Inflammatory macrophage (primary cell): ENCODE data around the gene MMRN1.

Experiments
- DNase-seq, 2 donors: peaks; one replicate each; pipeline ENCODE4 v3.0.0-alpha.2; 2020 to 2022

Gene MMRN1

DNA sequence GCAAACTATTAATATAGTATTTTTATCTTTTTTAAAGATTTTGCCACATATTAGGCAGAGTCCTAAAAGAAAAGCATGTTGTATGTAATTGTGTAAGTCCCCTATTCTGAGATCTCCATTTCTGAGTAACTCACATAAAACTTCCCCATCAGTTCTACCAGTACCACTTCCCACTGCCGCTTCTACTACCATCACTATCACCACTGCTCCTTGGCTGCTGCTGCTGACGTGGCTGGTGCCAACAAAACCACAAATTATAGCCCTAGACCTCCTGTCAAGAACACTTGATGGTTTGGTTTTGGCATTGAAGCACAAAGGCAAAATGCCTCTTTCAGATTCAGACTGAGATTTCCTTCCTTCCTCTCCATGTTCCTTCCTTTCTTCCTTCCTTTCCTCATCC lies 106.4 kb downstream of the MMRN1 start:
- no peak for DNase-seq

DNA sequence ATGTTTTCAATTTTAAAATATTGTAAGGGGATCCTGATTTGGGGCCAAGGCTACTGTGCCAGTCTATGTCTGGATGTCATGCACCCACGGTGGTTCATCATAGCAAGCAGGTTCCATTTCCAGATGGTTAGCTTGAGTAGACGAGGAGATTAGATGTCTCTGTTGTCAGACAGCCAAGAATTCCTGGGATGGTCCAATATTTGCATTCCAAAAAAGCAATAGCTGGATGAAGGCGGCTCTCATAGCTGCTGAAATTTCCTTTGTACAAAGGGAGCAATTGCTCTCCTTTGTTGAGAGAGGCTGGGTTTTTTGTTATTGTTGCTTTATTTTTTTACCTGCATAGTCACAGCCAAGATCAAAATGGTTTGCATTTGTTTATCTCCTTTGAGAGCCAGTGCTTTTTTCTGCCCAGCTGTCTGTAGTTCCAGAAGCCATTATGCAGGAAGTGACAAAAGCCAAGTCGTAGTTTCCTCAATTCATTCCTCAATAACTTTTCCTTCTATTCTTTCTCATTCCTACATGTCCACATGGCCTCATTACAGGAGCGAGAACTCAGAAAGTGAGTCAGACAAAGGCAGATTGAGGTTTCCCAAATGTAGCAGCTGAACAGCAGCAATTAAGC lies 107.9 kb downstream of the MMRN1 start:
- DNase-seq = no peak
